C4-2B (cell line): ENCODE measurements around the gene C19orf85.

Source experiments
- CTCF ChIP-seq: fragments of 450-650 bp; conservative IDR thresholded peaks from 2 replicates; pipeline ENCODE4 v1.5.1; 2017; ENCODE audit warnings: mild to moderate bottlenecking
- ZFX ChIP-seq: fragments of 450-650 bp; IDR thresholded peaks from 2 replicates; pipeline ENCODE4 v1.6.1; 2017

DNA sequence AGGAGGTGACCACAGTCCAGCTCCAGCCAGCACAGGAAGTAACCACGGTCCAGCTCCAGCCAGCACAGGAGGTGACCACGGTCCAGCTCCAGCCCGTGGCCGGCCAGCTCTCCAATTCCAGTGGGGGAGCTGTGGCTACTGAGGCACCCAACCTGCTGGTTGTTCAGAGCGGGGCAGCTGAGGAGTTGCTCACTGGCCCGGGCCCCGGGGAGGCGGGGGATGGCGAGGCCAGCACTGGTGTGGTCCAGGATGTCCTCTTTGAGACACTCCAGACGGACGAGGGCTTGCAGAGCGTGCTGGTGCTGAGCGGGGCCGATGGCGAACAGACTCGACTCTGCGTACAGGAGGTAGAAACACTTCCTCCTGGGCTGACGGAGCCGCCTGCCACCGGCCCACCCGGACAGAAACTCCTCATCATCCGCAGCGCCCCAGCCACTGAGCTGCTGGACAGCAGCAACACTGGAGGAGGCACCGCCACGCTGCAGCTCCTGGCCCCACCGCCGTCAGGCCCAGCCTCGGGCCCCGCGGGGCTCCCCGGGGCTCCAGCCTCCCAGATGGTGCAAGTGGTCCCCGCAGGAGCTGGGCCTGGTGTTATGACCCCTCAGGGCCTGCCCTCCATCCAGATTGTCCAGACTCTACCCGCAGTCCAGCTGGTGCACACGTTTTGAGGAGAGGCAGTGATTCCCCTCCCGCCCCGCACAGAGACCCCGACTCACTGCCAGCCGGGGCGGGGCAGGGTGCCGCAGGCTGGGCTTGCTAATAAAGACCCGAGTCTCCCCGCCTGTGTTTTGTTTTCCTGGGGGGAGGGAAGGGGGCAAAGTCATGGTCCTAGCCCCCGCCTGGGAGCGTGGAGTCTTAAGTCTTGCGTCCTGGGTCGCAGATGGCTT lies 19.4 kb upstream of the C19orf85 start:
- no peak for TF ChIP-seq CTCF
- no peak for TF ChIP-seq ZFX
